Measurements from ENCODE around the gene TMEM219.

GRCh38 chr16:29985271-29985811 is 23.5 kb downstream of the TMEM219 start:
- TF ChIP-seq, protein P1, sequence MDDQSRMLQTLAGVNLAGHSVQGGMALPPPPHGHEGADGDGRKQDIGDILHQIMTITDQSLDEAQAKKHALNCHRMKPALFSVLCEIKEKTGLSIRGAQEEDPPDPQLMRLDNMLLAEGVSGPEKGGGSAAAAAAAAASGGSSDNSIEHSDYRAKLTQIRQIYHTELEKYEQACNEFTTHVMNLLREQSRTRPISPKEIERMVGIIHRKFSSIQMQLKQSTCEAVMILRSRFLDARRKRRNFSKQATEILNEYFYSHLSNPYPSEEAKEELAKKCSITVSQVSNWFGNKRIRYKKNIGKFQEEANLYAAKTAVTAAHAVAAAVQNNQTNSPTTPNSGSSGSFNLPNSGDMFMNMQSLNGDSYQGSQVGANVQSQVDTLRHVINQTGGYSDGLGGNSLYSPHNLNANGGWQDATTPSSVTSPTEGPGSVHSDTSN (IDR thresholded peaks at IDR 0.05), result no peak
- no peak for TF ChIP-seq YY1 (IDR thresholded peaks at IDR 0.05; ENCODE audit: low read depth)
- TF ChIP-seq RAD21 (IDR thresholded peaks at IDR 0.05; ENCODE audit: low read length), result no peak
- no peak for TF ChIP-seq MEF2A (IDR thresholded peaks at IDR 0.05; ENCODE audit: borderline replicate concordance, low read depth)

Measured in SK-N-SH (cell line).